GM12874 (cell line): ENCODE measurements around the gene MAPKAPK2.

Source experiments
- CTCF ChIP-seq: IDR thresholded peaks from 2 replicates; pipeline ENCODE4 v1.5.1; 2011; ENCODE audit warnings: low read depth, mild to moderate bottlenecking, control low read depth, low read length, moderate library complexity; ENCODE audit not compliant: insufficient read depth

The MAPKAPK2 gene

DNA sequence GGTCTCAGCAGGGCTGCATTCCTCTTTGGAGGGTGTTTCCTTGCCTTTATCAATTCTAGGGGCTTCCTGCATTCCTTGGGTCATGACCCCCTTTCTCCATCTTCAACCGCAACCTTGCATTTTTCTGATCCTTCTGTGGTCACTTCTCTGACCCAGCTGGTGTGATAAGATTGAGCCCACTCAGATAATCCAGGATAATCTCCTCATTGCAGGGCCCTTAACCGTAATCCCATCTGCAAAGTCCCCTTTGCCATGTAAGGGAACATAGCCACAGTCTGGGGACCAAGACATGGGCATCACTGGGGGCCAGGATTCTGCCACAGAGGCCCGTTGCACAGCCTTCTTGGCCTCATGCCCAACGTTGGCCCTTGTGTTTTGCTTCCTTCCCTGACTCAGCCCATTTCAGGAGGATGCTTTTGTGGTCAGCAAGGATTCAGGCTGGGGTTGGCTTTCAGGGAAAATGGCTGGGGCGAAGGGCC, 50.9 kb downstream of the MAPKAPK2 start:
- TF ChIP-seq CTCF, result no peak

DNA sequence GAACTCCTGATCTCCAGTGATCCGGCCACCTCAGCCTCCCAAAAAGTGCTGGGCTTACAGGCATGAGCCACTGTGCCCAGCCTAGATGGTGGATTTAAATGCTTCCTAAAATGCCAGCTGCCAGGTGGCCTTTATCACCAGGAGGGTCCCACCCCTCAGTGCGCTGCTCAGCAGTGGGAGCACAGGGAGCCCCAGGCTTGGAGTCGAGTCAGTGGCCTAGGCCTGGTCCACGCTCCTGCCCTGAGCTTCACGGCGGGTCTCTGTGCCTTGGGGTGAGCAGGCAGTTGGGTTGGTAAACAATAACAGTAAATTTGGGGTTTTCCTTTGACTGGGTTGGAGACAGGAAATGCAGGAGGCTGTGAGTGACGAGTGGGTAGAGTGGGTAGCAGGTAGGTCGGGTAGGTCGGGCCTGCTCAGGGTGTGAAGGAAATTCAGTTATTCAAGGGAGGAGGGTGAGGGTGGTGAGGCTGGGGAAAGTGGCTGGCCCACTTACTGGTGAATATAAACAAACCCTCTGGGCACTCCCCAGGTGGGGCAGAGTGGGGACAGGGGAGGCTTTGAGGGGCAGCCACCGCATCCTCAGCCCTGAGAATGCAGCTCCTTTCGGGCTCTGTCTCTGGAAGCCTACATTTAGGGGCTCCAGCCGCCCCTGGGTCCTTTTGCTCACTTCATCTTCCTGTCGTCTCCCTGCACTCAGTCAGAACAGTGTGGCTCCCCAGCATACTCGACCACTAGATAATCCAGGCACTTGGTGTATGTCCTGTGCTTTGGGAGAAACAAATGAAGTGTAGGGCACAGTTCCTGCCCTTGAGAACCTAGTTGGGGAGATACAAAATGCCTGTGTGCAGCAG, 52.4 kb downstream of the MAPKAPK2 start:
- no peak for TF ChIP-seq CTCF

- no peak for TF ChIP-seq CTCF
Measured at GRCh38 chr1:206737729-206738201, 53.1 kb downstream of the MAPKAPK2 start.

- no peak; the same call in 1 of the 2 replicates for TF ChIP-seq CTCF
Measured at GRCh38 chr1:206738370-206739366, 54.0 kb downstream of the MAPKAPK2 start.

GRCh38 chr1:206739411-206740076, 54.8 kb downstream of the MAPKAPK2 start:
- no peak for TF ChIP-seq CTCF

DNA sequence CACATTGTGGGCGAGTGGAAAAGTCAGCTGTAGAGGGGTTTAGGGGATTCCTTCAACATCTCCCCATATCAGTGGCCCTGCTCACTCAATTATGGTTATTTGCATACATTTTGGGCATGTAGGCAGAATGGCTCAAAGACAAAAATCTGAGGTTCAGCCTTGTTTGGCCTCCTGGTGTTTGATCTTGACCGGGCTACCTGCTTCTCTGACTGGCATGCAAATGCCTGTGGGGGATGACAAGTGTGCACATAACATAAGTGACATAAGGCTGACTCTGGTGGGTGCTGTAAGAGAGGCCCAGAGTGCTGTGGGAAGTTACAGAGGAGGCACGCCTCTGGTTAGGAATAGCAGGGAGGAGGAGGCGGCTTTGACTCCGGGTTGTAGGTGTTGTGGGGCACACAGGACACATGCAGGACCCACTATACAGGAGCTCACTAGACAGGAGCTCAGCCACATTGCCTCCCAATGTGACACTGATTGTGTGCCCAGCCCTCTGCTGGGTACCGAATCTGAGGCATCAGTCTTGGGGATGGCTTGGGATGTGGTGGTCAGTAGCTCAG, 56.5 kb downstream of the MAPKAPK2 start:
- TF ChIP-seq CTCF, result no peak
